ENCODE data around the gene SNORC. TPM values are rescaled to one million over a fixed set of nuclear protein-coding genes. Genes with fewer than 3 reads are reported as not detected.

SNORC gene
- total RNA-seq, 2 experiments from 2014 or later = 0.13 to 1.4 TPM

DNA sequence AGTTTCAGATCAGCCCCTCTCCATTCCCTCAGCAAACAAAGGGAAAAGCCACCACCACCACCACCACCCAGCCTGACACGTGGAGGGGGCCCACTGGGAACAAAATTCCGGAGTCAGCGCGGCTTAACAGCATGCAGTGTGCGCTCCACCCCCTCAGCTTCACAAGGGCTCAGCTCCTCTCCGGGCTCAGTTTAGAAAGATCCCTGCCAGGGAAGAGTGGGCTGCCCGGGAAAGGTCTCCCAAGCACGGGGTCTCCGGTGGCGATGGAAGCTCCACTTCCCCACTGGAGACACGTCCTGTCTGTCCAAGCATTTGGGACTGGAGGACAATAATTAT, 55.7 kb downstream of the SNORC start:
- DNase-seq (ENCODE audit: low spot score) = no peak
- Histone ChIP-seq H3K27ac (ENCODE audit: low read depth, low read length, poor library complexity, severe bottlenecking) (no peak overlapping the region), H3K4me1 (ENCODE audit: insufficient read depth, low read length, poor library complexity, severe bottlenecking) (no peaks in the 10 kb centered on the region), H3K9me3 (ENCODE audit: low read length) (no peaks in the 10 kb centered on the region), H3K79me2 (ENCODE audit: insufficient read depth, low read depth, low read length) (no peaks in the 10 kb centered on the region), H2AFZ (ENCODE audit: low read length) (no peak overlapping the region), H4K20me1 (ENCODE audit: insufficient read depth, low read length) (no peaks in the 10 kb centered on the region), H3K9me2 (ENCODE audit: insufficient read depth, low read length) (no peaks in the 10 kb centered on the region), H3K36me3 (ENCODE audit: insufficient read depth, low read length) (no peaks in the 10 kb centered on the region), H3K4me3 (ENCODE audit: low read depth, low read length, poor library complexity, severe bottlenecking) (no peak overlapping the region), H3K4me2 (ENCODE audit: low read length) (no peak overlapping the region)
- BruUV-seq (replicated peaks) = no TSS peak
- TF ChIP-seq, protein P1, sequence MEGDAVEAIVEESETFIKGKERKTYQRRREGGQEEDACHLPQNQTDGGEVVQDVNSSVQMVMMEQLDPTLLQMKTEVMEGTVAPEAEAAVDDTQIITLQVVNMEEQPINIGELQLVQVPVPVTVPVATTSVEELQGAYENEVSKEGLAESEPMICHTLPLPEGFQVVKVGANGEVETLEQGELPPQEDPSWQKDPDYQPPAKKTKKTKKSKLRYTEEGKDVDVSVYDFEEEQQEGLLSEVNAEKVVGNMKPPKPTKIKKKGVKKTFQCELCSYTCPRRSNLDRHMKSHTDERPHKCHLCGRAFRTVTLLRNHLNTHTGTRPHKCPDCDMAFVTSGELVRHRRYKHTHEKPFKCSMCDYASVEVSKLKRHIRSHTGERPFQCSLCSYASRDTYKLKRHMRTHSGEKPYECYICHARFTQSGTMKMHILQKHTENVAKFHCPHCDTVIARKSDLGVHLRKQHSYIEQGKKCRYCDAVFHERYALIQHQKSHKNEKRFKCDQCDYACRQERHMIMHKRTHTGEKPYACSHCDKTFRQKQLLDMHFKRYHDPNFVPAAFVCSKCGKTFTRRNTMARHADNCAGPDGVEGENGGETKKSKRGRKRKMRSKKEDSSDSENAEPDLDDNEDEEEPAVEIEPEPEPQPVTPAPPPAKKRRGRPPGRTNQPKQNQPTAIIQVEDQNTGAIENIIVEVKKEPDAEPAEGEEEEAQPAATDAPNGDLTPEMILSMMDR (conservative IDR thresholded peaks at IDR 0.05; ENCODE audit: low read length) = no peak
- no peak for TF ChIP-seq EZH2phosphoT487 (IDR thresholded peaks at IDR 0.05; ENCODE audit: borderline replicate concordance, low read depth, low read length)
- POLR2A ChIA-PET = interaction anchor here (0.6 kb wide), 1 partner anchor 55 kb away, joined by 3 read pairs; no protein-coding TSS in a partner anchor
- CTCF ChIA-PET (ENCODE audit: unreplicated experiment) = no interaction called here
- intact Hi-C loops (cut with micrococcal nuclease; ENCODE audit: unreplicated experiment) = no loop called here

DNA sequence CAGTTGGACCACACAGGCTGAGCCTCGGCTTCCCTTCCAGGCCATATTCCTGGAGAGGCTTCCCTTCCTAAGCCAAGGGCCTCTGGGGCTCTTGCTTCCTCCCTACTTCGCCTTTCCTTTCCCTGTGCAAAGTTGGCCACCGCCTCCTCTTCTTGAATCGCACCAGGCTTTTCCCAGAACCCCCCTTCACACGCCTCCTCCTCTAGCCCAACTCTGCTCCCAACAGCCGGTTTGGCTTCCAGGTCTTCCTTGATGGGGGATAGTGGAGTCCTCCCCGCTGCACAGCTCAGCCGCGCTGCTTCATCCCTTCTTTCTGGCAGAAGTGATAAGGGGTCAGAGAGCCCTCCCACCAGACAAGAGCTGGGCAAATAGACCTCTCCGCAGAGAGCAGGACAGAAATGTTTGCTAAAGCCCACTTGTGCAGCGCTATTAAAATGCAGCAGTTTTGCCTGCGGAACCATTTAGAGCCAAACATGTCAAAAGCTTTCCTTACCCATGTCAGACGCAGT, 56.4 kb downstream of the SNORC start:
- H3K4me3 ChIP-seq (ENCODE audit: low read depth, low read length, poor library complexity, severe bottlenecking) = no peak overlapping the region
- H3K36me3 ChIP-seq (ENCODE audit: insufficient read depth, low read length) = no peaks in the 10 kb centered on the region
- no peaks in the 10 kb centered on the region for H3K4me1 ChIP-seq (ENCODE audit: insufficient read depth, low read length, poor library complexity, severe bottlenecking)
- H4K20me1 ChIP-seq (ENCODE audit: insufficient read depth, low read length) = no peaks in the 10 kb centered on the region
- H3K4me2 ChIP-seq (ENCODE audit: low read length) = no peak overlapping the region
- intact Hi-C loops (cut with micrococcal nuclease; ENCODE audit: unreplicated experiment) = no loop called here
- POLR2A ChIA-PET = interaction anchor here (0.6 kb wide), 1 partner anchor 54 kb away, joined by 3 read pairs; no protein-coding TSS in a partner anchor
- H3K9me2 ChIP-seq (ENCODE audit: insufficient read depth, low read length) = no peaks in the 10 kb centered on the region
- no peak overlapping the region for H3K27ac ChIP-seq (ENCODE audit: low read depth, low read length, poor library complexity, severe bottlenecking)
- no TSS peak for BruUV-seq (replicated peaks)
- H2AFZ ChIP-seq (ENCODE audit: low read length) = no peak overlapping the region
- no peaks in the 10 kb centered on the region for H3K79me2 ChIP-seq (ENCODE audit: insufficient read depth, low read depth, low read length)
- no peak for DNase-seq (ENCODE audit: low spot score)
- TF ChIP-seq, protein P1 (conservative IDR thresholded peaks at IDR 0.05; ENCODE audit: low read length) = no peak
- TF ChIP-seq EZH2phosphoT487 (IDR thresholded peaks at IDR 0.05; ENCODE audit: borderline replicate concordance, low read depth, low read length) = no peak
- H3K9me3 ChIP-seq (ENCODE audit: low read length) = no peaks in the 10 kb centered on the region
- CTCF ChIA-PET (ENCODE audit: unreplicated experiment) = no interaction called here

DNA sequence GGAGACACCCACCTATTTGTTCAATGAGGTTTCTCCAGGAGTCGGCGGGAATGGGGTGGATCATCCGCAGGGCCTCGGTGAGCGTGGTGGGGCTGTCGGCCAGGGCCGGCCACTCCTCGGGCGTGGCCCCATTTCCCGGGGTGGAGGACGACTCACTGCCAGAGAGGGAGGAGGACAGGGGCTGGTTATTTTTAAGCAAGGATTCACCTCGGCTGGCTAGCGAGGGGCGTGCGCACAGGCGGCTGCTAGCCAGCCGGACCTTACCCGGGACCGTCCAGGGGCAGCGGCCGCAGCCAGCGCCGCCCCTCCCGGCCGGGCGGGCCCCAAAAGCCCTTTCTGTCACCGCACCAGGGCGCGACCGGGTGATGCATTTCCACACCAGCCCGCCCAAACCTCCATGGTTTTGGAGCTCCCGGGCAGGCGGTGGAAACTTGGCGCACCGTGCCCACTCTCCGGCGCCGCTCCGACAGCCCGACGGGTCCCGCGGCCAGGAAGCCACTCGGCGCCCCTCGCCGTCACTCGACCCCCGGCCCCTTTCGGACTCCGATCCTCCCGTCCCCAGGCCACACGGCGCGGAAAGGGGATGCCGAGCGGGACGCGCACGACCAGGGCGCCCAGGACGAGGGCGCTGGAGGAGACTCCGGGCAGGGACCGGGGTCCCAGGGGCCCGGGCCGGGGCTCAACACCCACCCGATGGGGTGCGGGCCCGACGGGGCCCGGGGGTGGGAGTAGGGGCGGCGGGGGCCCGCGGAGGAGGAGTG, 57.1 kb downstream of the SNORC start:
- no peaks in the 10 kb centered on the region for H3K4me1 ChIP-seq (ENCODE audit: insufficient read depth, low read length, poor library complexity, severe bottlenecking)
- TF ChIP-seq, protein P1 (conservative IDR thresholded peaks at IDR 0.05; ENCODE audit: low read length) = no peak
- no peak for TF ChIP-seq EZH2phosphoT487 (IDR thresholded peaks at IDR 0.05; ENCODE audit: borderline replicate concordance, low read depth, low read length)
- no peak overlapping the region for H2AFZ ChIP-seq (ENCODE audit: low read length)
- no peak for DNase-seq (ENCODE audit: low spot score)
- no peaks in the 10 kb centered on the region for H3K79me2 ChIP-seq (ENCODE audit: insufficient read depth, low read depth, low read length)
- no TSS peak for BruUV-seq (replicated peaks)
- ChIA-PET CTCF (ENCODE audit: unreplicated experiment) (no interaction called here), POLR2A (interaction anchor here (0.6 kb wide), 1 partner anchor 39 kb away, joined by 4 read pairs; no protein-coding TSS in a partner anchor)
- no peak overlapping the region for H3K4me2 ChIP-seq (ENCODE audit: low read length)
- H4K20me1 ChIP-seq (ENCODE audit: insufficient read depth, low read length) = no peaks in the 10 kb centered on the region
- H3K4me3 ChIP-seq (ENCODE audit: low read depth, low read length, poor library complexity, severe bottlenecking) = no peak overlapping the region
- no peaks in the 10 kb centered on the region for H3K36me3 ChIP-seq (ENCODE audit: insufficient read depth, low read length)
- H3K9me2 ChIP-seq (ENCODE audit: insufficient read depth, low read length) = no peaks in the 10 kb centered on the region
- no peak overlapping the region for H3K27ac ChIP-seq (ENCODE audit: low read depth, low read length, poor library complexity, severe bottlenecking)
- intact Hi-C loops (cut with micrococcal nuclease; ENCODE audit: unreplicated experiment) = no loop called here
- no peaks in the 10 kb centered on the region for H3K9me3 ChIP-seq (ENCODE audit: low read length)

Measured in OCI-LY7 (cell line).